Measurements from ENCODE around the gene IGFBP1. TPM values are rescaled to one million over a fixed set of nuclear protein-coding genes. Genes with fewer than 3 reads are reported as not detected.

IGFBP1 gene
- total and polyA plus RNA-seq, 2 of the 13 experiments (the other 11 are each of a cell fraction or from before 2014, with no cell fraction given): 5.4 to 885 TPM

DNA sequence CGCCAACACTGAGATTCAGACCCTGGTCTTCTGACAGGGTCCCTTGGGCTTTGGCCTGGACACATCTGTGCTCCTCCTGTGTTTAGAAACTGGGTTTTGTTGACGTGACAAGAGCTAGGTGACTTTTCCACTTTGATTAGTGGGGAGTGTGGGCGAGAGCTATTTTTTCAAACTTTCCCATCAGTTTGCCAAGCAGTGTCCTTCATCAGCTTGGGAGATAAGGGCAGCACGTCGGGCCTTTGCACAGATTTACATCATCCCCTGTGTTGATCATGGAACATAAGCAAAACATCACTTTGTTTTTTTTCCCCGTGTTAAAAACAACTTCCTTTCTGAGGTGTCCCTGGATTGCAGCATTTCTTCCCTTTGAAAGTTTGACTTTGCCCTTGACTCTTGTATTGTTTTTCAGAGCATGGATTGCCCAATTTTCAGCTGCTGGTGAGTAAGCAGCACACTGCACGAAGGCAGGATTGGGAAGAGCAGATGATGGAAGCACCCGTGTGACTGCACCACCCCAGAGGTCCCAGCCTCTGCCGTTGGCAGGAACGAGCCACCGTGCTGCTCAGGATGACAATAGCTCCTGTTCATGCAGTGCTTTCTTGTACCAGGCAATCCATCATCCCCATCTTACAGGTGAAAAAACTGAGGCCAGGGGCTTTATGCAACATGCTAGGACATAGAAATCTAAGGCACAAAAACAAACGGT, 6.4 kb upstream of the IGFBP1 start (continued):
- TF ChIP-seq HOXA5 (CRISPR knock-in tag; IDR thresholded peaks at IDR 0.05) (peak; percentile 98), TMF1 (CRISPR knock-in tag; IDR thresholded peaks at IDR 0.05; ENCODE audit: low read depth) (no peak; the same call in 1 of the 2 replicates), TBL1XR1 (IDR thresholded peaks at IDR 0.05; ENCODE audit: borderline replicate concordance, low read length, partially characterized antibody) (peak; percentile 99), SCMH1 (CRISPR knock-in tag; IDR thresholded peaks at IDR 0.05; ENCODE audit: borderline replicate concordance) (no peak), ZFP90 (CRISPR knock-in tag; IDR thresholded peaks at IDR 0.05; ENCODE audit: borderline replicate concordance) (peak; percentile 73; the same call in 1 of the 2 replicates), PHF21A (CRISPR knock-in tag; IDR thresholded peaks at IDR 0.05) (peak; percentile 99), NR2F1 (CRISPR knock-in tag; IDR thresholded peaks at IDR 0.05) (peak; percentile 86 to 89), YY1 (IDR thresholded peaks at IDR 0.05; ENCODE audit: insufficient read depth, insufficient replicate concordance, low read depth, low read length) (no peak), ZFP36L2 (CRISPR knock-in tag; IDR thresholded peaks at IDR 0.05) (no peak), CHD2 (IDR thresholded peaks at IDR 0.05; ENCODE audit: low read depth, low read length) (no peak), REXO4 (CRISPR knock-in tag; IDR thresholded peaks at IDR 0.05; ENCODE audit: borderline replicate concordance) (no peak), ZNF790 (CRISPR knock-in tag; IDR thresholded peaks at IDR 0.05; ENCODE audit: borderline replicate concordance) (no peak), CCDC6 (CRISPR knock-in tag; IDR thresholded peaks at IDR 0.05) (peak; percentile 90), SAP130 (CRISPR knock-in tag; IDR thresholded peaks at IDR 0.05; ENCODE audit: low read depth) (peak; percentile 77), ZSCAN9 (CRISPR knock-in tag; IDR thresholded peaks at IDR 0.05; ENCODE audit: borderline replicate concordance) (peak; percentile 91), NAIF1 (CRISPR knock-in tag; IDR thresholded peaks at IDR 0.05; ENCODE audit: borderline replicate concordance) (no peak), ZNF234 (CRISPR knock-in tag; conservative IDR thresholded peaks at IDR 0.05) (no peak), ARNT2 (CRISPR knock-in tag; IDR thresholded peaks at IDR 0.05; ENCODE audit: low read depth) (peak; percentile 94), TAF15 (IDR thresholded peaks at IDR 0.05; ENCODE audit: low read depth, low read length, poor library complexity, severe bottlenecking) (no peak), ZMYM4 (CRISPR knock-in tag; IDR thresholded peaks at IDR 0.05) (no peak; the same call in none of the 2 replicates)
- TF ChIP-seq, protein P1, sequence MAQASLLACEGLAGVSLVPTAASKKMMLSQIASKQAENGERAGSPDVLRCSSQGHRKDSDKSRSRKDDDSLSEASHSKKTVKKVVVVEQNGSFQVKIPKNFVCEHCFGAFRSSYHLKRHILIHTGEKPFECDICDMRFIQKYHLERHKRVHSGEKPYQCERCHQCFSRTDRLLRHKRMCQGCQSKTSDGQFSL (CRISPR knock-in tag; IDR thresholded peaks at IDR 0.05): no peak
- TF ChIP-seq, protein P2, sequence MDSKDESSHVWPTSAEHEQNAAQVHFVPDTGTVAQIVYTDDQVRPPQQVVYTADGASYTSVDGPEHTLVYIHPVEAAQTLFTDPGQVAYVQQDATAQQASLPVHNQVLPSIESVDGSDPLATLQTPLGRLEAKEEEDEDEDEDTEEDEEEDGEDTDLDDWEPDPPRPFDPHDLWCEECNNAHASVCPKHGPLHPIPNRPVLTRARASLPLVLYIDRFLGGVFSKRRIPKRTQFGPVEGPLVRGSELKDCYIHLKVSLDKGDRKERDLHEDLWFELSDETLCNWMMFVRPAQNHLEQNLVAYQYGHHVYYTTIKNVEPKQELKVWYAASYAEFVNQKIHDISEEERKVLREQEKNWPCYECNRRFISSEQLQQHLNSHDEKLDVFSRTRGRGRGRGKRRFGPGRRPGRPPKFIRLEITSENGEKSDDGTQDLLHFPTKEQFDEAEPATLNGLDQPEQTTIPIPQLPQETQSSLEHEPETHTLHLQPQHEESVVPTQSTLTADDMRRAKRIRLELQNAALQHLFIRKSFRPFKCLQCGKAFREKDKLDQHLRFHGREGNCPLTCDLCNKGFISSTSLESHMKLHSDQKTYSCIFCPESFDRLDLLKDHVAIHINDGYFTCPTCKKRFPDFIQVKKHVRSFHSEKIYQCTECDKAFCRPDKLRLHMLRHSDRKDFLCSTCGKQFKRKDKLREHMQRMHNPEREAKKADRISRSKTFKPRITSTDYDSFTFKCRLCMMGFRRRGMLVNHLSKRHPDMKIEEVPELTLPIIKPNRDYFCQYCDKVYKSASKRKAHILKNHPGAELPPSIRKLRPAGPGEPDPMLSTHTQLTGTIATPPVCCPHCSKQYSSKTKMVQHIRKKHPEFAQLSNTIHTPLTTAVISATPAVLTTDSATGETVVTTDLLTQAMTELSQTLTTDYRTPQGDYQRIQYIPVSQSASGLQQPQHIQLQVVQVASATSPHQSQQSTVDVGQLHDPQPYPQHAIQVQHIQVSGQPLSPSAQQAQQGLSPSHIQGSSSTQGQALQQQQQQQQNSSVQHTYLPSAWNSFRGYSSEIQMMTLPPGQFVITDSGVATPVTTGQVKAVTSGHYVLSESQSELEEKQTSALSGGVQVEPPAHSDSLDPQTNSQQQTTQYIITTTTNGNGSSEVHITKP (CRISPR knock-in tag; IDR thresholded peaks at IDR 0.05; ENCODE audit: low read depth): peak; percentile 65
- TF ChIP-seq, protein P3, sequence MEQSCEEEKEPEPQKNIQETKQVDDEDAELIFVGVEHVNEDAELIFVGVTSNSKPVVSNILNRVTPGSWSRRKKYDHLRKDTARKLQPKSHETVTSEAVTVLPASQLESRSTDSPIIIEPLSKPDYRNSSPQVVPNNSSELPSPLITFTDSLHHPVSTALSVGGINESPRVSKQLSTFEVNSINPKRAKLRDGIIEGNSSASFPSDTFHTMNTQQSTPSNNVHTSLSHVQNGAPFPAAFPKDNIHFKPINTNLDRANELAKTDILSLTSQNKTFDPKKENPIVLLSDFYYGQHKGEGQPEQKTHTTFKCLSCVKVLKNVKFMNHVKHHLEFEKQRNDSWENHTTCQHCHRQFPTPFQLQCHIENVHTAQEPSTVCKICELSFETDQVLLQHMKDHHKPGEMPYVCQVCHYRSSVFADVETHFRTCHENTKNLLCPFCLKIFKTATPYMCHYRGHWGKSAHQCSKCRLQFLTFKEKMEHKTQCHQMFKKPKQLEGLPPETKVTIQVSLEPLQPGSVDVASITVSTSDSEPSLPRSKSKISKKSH (CRISPR knock-in tag; IDR thresholded peaks at IDR 0.05; ENCODE audit: borderline replicate concordance): no peak
- TF ChIP-seq, protein P4, sequence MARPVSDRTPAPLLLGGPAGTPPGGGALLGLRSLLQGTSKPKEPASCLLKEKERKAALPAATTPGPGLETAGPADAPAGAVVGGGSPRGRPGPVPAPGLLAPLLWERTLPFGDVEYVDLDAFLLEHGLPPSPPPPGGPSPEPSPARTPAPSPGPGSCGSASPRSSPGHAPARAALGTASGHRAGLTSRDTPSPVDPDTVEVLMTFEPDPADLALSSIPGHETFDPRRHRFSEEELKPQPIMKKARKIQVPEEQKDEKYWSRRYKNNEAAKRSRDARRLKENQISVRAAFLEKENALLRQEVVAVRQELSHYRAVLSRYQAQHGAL (CRISPR knock-in tag; IDR thresholded peaks at IDR 0.05; ENCODE audit: not compliant biosample characterization): no peak

Data from HepG2 (cell line).